Activated naive CD4-positive, alpha-beta T cell treated with anti-CD3 and anti-CD28 coated beads, Interleukin-2, amount 50 U/mL, for 24 hours (primary cell): ENCODE results near the gene UMPS.
"Not testable (repeated sequence)": the region's sequence is repeated elsewhere in the genome, so short reads cannot be mapped to it uniquely, and the experiment has no call there.

Source experiments
- H3K27ac Mint-ChIP-seq: one replicate; pipeline ENCODE4 v1.8.0; 2021; ENCODE audit warnings: mild to moderate bottlenecking, mixed read lengths
- H3K27me3 Mint-ChIP-seq: one replicate; pipeline ENCODE4 v1.8.0; 2021; ENCODE audit warnings: mixed read lengths
- H3K36me3 Mint-ChIP-seq: one replicate; pipeline ENCODE4 v1.8.0; 2021; ENCODE audit warnings: mixed read lengths
- H3K4me1 Mint-ChIP-seq: one replicate; pipeline ENCODE4 v1.8.0; 2021; ENCODE audit warnings: mixed read lengths
- H3K4me3 Mint-ChIP-seq: one replicate; pipeline ENCODE4 v1.8.0; 2021; ENCODE audit warnings: mild to moderate bottlenecking, mixed read lengths
- H3K9me3 Mint-ChIP-seq: one replicate; pipeline ENCODE4 v1.8.0; 2021; ENCODE audit warnings: mixed read lengths

The UMPS gene

GRCh38 chr3:124779116-124779515, 48.9 kb downstream of the UMPS start:
- peaks cover 10% of the 10 kb centered on the region for H3K4me1 Mint-ChIP-seq
- no peak overlapping the region for H3K27ac Mint-ChIP-seq
- no peaks in the 10 kb centered on the region for H3K27me3 Mint-ChIP-seq
- no peaks in the 10 kb centered on the region for H3K9me3 Mint-ChIP-seq
- H3K36me3 Mint-ChIP-seq: no peaks in the 10 kb centered on the region
- no peak overlapping the region for H3K4me3 Mint-ChIP-seq

GRCh38 chr3:124779751-124780191, 49.5 kb downstream of the UMPS start:
- Mint-ChIP-seq H3K36me3 (no peaks in the 10 kb centered on the region), H3K27me3 (no peaks in the 10 kb centered on the region), H3K4me1 (peaks cover 10% of the 10 kb centered on the region), H3K4me3 (no peak overlapping the region), H3K9me3 (no peaks in the 10 kb centered on the region), H3K27ac (no peak overlapping the region)

- Mint-ChIP-seq H3K27ac (no peak overlapping the region), H3K36me3 (no peaks in the 10 kb centered on the region), H3K4me1 (peaks cover 10% of the 10 kb centered on the region), H3K4me3 (no peak overlapping the region), H3K9me3 (no peaks in the 10 kb centered on the region), H3K27me3 (no peaks in the 10 kb centered on the region)
Observed at GRCh38 chr3:124780356-124780755, 50.1 kb downstream of the UMPS start.

GRCh38 chr3:124780761-124781475, 50.7 kb downstream of the UMPS start:
- Mint-ChIP-seq H3K27me3 (no peaks in the 10 kb centered on the region), H3K27ac (no peak overlapping the region), H3K9me3 (no peaks in the 10 kb centered on the region), H3K4me1 (peaks cover 10% of the 10 kb centered on the region), H3K36me3 (no peaks in the 10 kb centered on the region), H3K4me3 (no peak overlapping the region)

- no peaks in the 10 kb centered on the region for H3K36me3 Mint-ChIP-seq
- H3K27ac Mint-ChIP-seq: no peak overlapping the region
- no peaks in the 10 kb centered on the region for H3K27me3 Mint-ChIP-seq
- no peak overlapping the region for H3K4me3 Mint-ChIP-seq
- H3K4me1 Mint-ChIP-seq: peaks cover 10% of the 10 kb centered on the region
- H3K9me3 Mint-ChIP-seq: no peaks in the 10 kb centered on the region
Observed at GRCh38 chr3:124781476-124782376, 51.5 kb downstream of the UMPS start.

GRCh38 chr3:124782377-124782712, 52.1 kb downstream of the UMPS start:
- not testable (repeated sequence) for H3K9me3 Mint-ChIP-seq, H3K4me1 Mint-ChIP-seq, H3K4me3 Mint-ChIP-seq, H3K27ac Mint-ChIP-seq, H3K27me3 Mint-ChIP-seq, H3K36me3 Mint-ChIP-seq

GRCh38 chr3:124783696-124784095, 53.4 kb downstream of the UMPS start:
- Mint-ChIP-seq H3K9me3 (no peaks in the 10 kb centered on the region), H3K4me1 (peaks cover 10% of the 10 kb centered on the region), H3K27ac (no peak overlapping the region), H3K36me3 (no peaks in the 10 kb centered on the region), H3K27me3 (no peaks in the 10 kb centered on the region), H3K4me3 (no peak overlapping the region)

DNA sequence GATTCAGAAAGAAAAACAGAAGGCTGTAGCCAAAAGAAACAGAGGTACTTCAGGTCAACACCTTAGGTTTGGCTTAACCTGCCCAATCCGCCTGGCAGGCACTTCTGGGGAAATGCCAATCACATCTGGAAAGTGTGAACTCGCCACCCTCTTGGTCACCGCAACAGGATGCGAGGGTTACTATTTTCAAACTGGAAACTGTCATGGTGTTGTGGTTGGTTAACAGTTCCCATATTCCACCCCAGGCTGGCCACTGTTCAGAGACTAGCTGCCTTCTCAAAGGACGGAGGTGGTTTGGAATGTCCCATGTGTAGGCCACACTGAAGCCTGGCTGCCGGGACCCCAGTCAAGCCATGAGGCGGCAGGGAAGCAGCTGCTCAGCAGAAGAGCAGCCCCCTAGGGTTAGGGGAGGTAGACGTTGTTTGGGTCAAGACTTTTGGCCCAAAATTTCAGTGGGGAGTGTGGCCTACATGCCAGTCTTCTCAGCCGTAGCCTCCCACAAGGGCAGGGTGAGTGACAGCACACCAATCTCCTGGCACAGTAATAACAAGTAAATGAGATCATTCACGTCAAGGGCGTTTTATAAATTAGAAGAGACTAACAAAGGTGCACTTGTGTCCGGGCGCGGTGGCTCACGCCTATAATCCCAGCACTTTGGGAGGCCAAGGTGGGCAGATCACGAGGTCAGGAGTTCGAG, 54.6 kb downstream of the UMPS start:
- Mint-ChIP-seq H3K4me3 (no peak overlapping the region), H3K27ac (no peak overlapping the region), H3K27me3 (no peaks in the 10 kb centered on the region), H3K9me3 (no peaks in the 10 kb centered on the region), H3K4me1 (peaks cover 10% of the 10 kb centered on the region), H3K36me3 (no peaks in the 10 kb centered on the region)

DNA sequence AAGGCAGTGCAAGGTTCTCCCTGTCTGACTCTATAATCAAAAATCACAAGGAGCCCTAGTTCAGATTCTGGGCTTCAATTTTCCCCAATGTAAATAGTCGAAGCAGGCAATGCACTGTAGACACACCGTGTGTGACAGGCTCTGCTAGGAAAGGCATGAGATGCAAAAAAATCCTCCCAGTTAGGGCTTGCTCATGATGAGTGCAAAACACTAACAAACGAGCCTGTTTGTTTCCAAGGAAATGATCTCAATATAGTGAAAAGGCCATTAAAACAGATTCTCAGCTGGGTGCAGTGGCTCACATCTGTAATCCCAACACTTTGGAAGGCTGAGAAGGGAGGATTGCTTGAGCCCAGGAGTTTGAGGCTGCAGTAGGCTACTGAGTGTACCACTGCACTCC, 55.7 kb downstream of the UMPS start:
- Mint-ChIP-seq H3K27me3 (no peaks in the 10 kb centered on the region), H3K36me3 (no peaks in the 10 kb centered on the region), H3K4me1 (peaks cover 4% of the 10 kb centered on the region), H3K4me3 (no peak overlapping the region), H3K27ac (no peak overlapping the region), H3K9me3 (no peaks in the 10 kb centered on the region)

DNA sequence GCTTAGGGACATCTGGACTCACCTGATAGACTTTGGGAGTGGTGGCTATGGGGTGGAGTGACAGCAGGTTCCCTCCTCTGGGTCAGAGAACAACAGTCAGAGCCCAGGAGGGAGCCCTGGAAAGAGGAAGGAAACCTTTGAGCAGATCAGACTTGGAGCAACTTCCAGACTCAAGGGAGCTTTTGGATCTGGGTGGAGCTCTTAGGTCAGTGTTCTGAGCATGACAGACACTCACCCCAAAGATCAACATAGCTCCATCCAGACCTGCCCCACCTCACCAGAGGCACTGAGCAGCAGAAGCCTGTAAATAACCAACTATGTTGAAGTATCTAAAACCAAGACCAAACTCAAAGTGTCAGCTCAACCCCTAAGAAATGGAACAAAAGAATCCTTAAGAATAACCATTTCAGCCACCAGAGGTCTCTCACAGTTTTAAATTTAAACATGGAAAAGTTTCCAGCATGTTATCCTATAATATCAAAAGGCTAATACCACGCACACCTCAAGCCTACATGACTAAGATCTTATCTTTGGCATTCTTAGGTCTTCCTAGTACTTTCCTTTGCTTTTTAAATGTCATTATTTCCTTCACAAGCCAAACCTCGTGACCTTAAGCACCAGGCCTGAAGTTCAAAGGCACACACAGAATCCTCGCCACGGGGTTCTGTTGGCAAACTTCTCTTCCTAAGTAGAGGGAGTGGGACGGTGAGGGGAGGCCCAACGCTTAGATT, 56.4 kb downstream of the UMPS start:
- H3K4me1 Mint-ChIP-seq: no peaks in the 10 kb centered on the region
- H3K27ac Mint-ChIP-seq: no peak overlapping the region
- H3K27me3 Mint-ChIP-seq: no peaks in the 10 kb centered on the region
- H3K9me3 Mint-ChIP-seq: no peaks in the 10 kb centered on the region
- H3K4me3 Mint-ChIP-seq: no peak overlapping the region
- no peaks in the 10 kb centered on the region for H3K36me3 Mint-ChIP-seq

- no peaks in the 10 kb centered on the region for H3K36me3 Mint-ChIP-seq
- no peak overlapping the region for H3K4me3 Mint-ChIP-seq
- no peak overlapping the region for H3K27ac Mint-ChIP-seq
Observed at GRCh38 chr3:124787476-124788195, 57.4 kb downstream of the UMPS start.

DNA sequence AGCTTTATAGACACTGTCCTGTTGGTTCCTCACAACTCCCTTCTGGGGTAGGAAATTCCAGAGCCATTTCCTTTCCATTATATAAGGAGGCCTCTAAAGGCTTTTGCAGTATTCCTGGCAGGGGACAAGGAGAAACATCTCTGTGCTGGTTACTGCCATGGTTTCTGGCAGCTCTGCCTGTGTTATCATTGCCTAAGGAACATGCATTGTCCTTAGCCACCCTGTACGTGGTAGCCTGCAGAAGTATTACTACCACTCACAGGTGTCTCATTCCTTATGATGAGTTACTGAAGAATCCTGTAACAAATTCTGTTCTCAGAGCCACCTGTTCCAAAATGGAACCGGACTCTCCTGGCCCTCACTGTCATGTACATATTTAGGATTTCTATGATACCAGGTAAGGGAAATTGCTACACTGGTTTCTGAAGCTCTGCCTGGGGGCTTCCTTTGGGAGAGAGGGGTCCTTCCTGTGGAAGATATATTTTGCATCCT, 58.0 kb downstream of the UMPS start:
- Mint-ChIP-seq H3K27me3 (no peaks in the 10 kb centered on the region), H3K27ac (no peak overlapping the region), H3K4me1 (no peaks in the 10 kb centered on the region), H3K36me3 (no peaks in the 10 kb centered on the region), H3K9me3 (no peaks in the 10 kb centered on the region), H3K4me3 (no peak overlapping the region)

More at GRCh38 chr3:124787476-124788195, 57.4 kb downstream of the UMPS start:
- H3K27me3 Mint-ChIP-seq: no peaks in the 10 kb centered on the region
- no peaks in the 10 kb centered on the region for H3K4me1 Mint-ChIP-seq
- H3K9me3 Mint-ChIP-seq: no peaks in the 10 kb centered on the region

DNA sequence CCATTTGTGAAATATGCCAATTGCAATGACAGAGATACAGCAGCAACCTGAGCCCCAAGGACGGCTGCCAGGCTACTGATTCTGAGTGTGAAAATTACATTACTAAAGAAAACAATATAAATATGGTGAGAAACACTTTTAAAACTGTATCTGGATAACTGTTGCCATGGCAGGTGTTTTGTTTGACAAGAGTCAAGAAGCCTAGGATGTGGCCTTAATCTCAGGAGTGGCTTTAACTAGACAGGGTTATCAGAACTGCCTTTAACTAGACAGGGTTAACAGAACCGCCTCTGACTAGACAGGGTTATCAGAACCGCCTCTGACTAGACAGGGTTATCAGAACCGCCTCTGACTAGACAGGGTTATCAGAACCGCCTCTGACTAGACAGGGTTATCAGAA, 58.9 kb downstream of the UMPS start:
- not testable (repeated sequence) for H3K27ac Mint-ChIP-seq, H3K9me3 Mint-ChIP-seq

DNA sequence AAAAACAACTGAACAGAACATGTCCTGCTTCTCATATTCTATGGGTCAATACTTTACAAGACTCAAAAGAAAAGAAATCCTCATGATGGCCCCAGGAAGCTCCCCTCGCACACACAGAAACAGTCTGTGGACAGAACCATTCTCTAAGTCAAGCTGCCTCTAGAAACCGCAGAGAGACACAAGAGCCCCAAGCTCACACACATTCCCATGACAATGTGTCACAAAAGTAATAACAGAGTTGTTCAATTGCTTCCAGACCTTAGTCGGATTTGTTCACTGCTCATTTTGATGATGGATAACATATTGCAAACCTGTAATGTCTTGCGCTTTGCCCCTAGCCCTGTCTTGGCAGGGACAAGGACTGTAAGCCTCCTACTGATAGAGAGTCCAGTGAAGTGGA, 60.9 kb downstream of the UMPS start:
- H3K36me3 Mint-ChIP-seq: no peaks in the 10 kb centered on the region
- no peaks in the 10 kb centered on the region for H3K9me3 Mint-ChIP-seq
- H3K4me3 Mint-ChIP-seq: no peak overlapping the region
- no peaks in the 10 kb centered on the region for H3K27me3 Mint-ChIP-seq
- H3K4me1 Mint-ChIP-seq: no peaks in the 10 kb centered on the region
- H3K27ac Mint-ChIP-seq: no peak overlapping the region

More for the DNA sequence above, 58.9 kb downstream of the UMPS start:
- not testable (repeated sequence) for H3K36me3 Mint-ChIP-seq, H3K4me1 Mint-ChIP-seq, H3K4me3 Mint-ChIP-seq, H3K27me3 Mint-ChIP-seq
